DND-41 (cell line): Measurements from ENCODE around the gene TSPEAR.
"Not testable (repeated sequence)": the region's sequence is repeated elsewhere in the genome, so short reads cannot be mapped to it uniquely, and the experiment has no call there.

Source experiments
- ATAC-seq: fragments of 200-7000 bp; cut with Tn5 transposase; 3 replicates; pipeline ENCODE4 v1.9.1; 2021; ENCODE audit warnings: low read depth; ENCODE audit not compliant: insufficient read depth
- DNase-seq: peaks from one replicate; pipeline ENCODE4 v3.0.0-alpha.2; 2020
- H2AFZ ChIP-seq: 2 replicates; pipeline ENCODE4 v1.6.0; 2012; ENCODE audit warnings: low read depth, low read length
- H3K27ac ChIP-seq: 2 replicates; pipeline ENCODE4 v1.5.1; 2012; ENCODE audit warnings: low read length, inconsistent platforms
- H3K27me3 ChIP-seq: fragments of 200-600 bp; sonication (generic); 2 replicates; pipeline ENCODE4 v1.6.0; 2012; ENCODE audit warnings: low read length, mild to moderate bottlenecking, inconsistent platforms; ENCODE audit not compliant: insufficient read depth, poor library complexity
- H3K36me3 ChIP-seq: 2 replicates; pipeline ENCODE4 v1.5.1; 2012; ENCODE audit warnings: low read length, inconsistent platforms; ENCODE audit not compliant: insufficient read depth
- H3K4me1 ChIP-seq: 2 replicates; pipeline ENCODE4 v1.5.1; 2012; ENCODE audit warnings: mild to moderate bottlenecking, low read length; ENCODE audit not compliant: insufficient read depth
- H3K4me2 ChIP-seq: 2 replicates; pipeline ENCODE4 v1.6.0; 2012; ENCODE audit warnings: mild to moderate bottlenecking, moderate library complexity, low read length, inconsistent platforms; ENCODE audit not compliant: insufficient read depth
- H3K4me3 ChIP-seq, 2 experiments: fragments of 200-600 bp in 1 of 2; shearing (Covaris generic) in 1 of 2; 2 replicates each; pipeline ENCODE4 v1.5.1; 2012 to 2016; ENCODE audit warnings: inconsistent platforms in 2 of 2, low read length in 2 of 2, mild to moderate bottlenecking in 2 of 2, low read depth in 1 of 2, moderate library complexity in 1 of 2
- H3K79me2 ChIP-seq: 2 replicates; pipeline ENCODE4 v1.6.0; 2012; ENCODE audit warnings: low read length, inconsistent platforms; ENCODE audit not compliant: insufficient read depth
- H3K9ac ChIP-seq: 2 replicates; pipeline ENCODE4 v1.6.0; 2012; ENCODE audit warnings: low read depth, mild to moderate bottlenecking, inconsistent platforms, low read length, moderate library complexity
- H3K9me3 ChIP-seq: 2 replicates; pipeline ENCODE4 v1.5.1; 2012; ENCODE audit warnings: low read length, moderate library complexity, mild to moderate bottlenecking, inconsistent platforms; ENCODE audit not compliant: insufficient read depth, severe bottlenecking
- H4K20me1 ChIP-seq: 2 replicates; pipeline ENCODE4 v1.6.0; 2012; ENCODE audit warnings: low read length; ENCODE audit not compliant: insufficient read depth
- CTCF ChIP-seq: IDR thresholded peaks from 2 replicates; pipeline ENCODE4 v1.5.1; 2012; ENCODE audit warnings: borderline replicate concordance, low read length, moderate library complexity, mild to moderate bottlenecking; ENCODE audit not compliant: poor library complexity, severe bottlenecking; ENCODE audit errors: extremely low read depth
- EZH2 ChIP-seq: IDR thresholded peaks from 3 replicates; pipeline ENCODE4 v1.6.1; 2012; ENCODE audit warnings: borderline replicate concordance, low read depth, mild to moderate bottlenecking, moderate library complexity, low read length, inconsistent platforms; ENCODE audit not compliant: severe bottlenecking

TSPEAR gene

DNA sequence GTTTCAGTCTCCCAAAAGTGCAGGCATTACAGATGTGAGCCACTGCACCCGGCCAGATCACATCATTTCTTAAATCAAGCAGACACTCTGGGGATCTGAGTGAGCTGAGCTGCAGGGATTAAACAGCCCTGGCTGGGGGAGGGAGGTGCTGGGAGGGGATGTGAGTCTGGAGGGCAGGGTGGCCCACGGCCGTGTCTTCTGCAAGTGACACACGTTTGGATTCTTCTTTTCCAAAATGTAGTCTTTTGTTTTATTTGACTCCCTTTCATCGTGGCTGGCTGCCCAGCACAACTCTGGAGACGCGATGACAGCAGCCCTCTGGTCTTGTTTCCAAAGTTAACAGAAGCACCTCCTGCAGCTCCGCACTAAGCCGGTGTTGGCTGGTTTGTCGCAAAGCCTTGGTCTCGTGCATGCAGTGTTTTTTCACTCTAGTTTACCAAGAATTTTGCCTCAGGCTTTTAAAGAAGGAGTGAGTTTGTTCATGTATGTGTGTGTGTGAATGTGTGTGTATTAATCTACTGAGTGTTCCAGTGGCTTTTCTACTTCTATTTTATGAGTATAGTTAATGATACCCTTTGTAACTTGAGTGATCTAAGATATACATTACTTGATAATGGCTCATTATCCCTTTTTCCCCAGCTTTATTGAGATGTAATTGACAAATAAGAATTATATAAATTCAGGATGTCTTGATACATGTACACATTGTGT lies 128.1 kb downstream of the TSPEAR start:
- ATAC-seq (no peak), DNase-seq (no peak)
- Histone ChIP-seq H4K20me1 (no peaks in the 10 kb centered on the region), H3K9ac (no peak overlapping the region), H3K79me2 (no peaks in the 10 kb centered on the region), H3K4me3 (no peak overlapping the region), H3K27me3 (peaks cover 7% of the 10 kb centered on the region), H3K4me1 (no peaks in the 10 kb centered on the region), H3K36me3 (no peaks in the 10 kb centered on the region), H3K9me3 (peaks cover 9% of the 10 kb centered on the region), H2AFZ (no peak overlapping the region), H3K4me2 (no peak overlapping the region), H3K27ac (no peak overlapping the region)
- no peak for TF ChIP-seq CTCF
- no peak for TF ChIP-seq EZH2

DNA sequence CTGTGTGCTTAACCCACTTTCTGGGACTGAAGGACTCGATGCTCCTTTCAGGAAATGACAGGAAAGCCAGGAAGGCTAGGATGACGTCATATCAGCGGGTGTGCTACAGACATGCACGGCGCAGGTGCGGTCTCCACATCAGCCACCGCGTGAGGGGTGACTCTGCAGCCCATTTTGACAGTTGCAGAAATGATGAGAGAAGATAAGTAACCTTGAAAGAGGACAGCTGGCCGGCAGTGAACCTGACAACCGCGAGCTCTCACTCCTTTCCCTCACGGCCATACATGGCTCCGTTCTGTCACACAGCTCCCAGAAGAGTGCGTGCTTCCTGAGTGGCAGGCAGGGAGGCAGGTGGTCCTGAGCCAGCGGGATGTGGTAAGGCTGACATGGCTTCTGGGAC lies 129.3 kb downstream of the TSPEAR start:
- Histone ChIP-seq H3K9me3 (peaks cover 9% of the 10 kb centered on the region), H3K4me1 (no peaks in the 10 kb centered on the region), H3K4me3 (no peak overlapping the region), H3K4me2 (no peak overlapping the region), H3K27me3 (peaks cover 7% of the 10 kb centered on the region), H3K9ac (no peak overlapping the region), H3K27ac (no peak overlapping the region), H3K79me2 (no peaks in the 10 kb centered on the region), H2AFZ (no peak overlapping the region), H3K36me3 (no peaks in the 10 kb centered on the region), H4K20me1 (no peaks in the 10 kb centered on the region)
- TF ChIP-seq CTCF (no peak), EZH2 (no peak)
- DNase-seq (no peak), ATAC-seq (no peak)

DNA sequence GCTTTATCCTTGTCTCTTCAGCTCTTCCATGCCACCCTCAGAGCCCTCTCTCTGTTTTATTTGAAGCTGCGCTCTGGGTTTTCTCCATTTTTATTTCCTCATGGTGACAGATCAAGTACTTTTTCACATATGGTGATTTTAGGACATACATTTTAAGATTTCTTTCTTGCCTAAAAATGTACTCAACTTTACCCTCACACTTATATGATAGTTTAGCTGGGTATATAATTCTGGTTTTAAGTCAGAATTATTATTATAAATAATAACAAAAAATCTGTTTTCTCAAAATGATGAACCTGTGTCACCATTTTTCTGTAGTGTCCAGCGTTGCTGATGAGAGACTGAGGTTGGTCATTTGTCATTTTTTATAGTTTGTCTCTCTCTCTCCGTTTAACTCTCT lies 130.2 kb downstream of the TSPEAR start:
- no peaks in the 10 kb centered on the region for H3K4me1 ChIP-seq
- no peak overlapping the region for H3K9ac ChIP-seq
- no peaks in the 10 kb centered on the region for H4K20me1 ChIP-seq
- H3K9me3 ChIP-seq, result peaks cover 9% of the 10 kb centered on the region
- DNase-seq (no peak), ATAC-seq (no peak)
- H3K4me3 ChIP-seq, result no peak overlapping the region
- no peak overlapping the region for H3K27ac ChIP-seq
- H3K36me3 ChIP-seq, result no peaks in the 10 kb centered on the region
- H3K4me2 ChIP-seq, result no peak overlapping the region
- H3K27me3 ChIP-seq, result peaks cover 7% of the 10 kb centered on the region
- TF ChIP-seq EZH2 (no peak), CTCF (no peak)
- no peak overlapping the region for H2AFZ ChIP-seq
- H3K79me2 ChIP-seq, result no peaks in the 10 kb centered on the region

DNA sequence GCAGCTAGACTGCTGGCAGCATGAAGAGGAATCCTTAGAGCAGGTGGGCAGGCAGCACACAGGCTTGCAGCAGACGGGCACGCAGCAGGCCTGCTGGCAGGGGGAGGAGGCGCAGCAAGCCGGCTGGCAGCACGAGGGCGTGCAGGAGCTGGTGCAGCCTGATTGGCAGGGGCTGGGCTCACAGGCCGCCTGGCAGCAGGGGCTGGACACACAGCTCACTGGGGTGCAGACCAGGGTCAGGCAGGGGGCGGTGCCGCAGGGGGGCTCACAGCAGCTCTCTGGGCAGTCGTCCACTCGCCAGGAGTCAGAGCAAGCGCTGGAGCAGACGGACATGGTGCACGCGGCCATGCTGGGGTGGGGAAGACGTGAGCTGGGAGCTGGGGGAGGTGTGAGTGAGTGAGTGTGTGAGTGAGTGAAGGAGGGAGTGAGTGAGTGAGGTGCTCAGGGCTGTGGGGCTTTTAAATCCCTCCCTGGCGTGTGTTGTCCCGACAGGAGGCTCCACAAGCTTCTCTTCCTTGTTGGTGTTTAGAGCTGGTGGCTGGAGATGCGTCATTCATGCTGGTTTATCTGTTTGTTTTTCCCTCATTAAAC lies 131.0 kb downstream of the TSPEAR start, which contains the start of gene KRTAP10-5:
Gene KRTAP10-5 (minus strand): TSS at position 374 of the 591 bp plus-strand sequence. CDS start 26 bp downstream, at position 348.
- not testable (repeated sequence) for H3K36me3 ChIP-seq, H3K4me2 ChIP-seq, H3K27ac ChIP-seq, DNase-seq, H3K4me3 ChIP-seq, H3K79me2 ChIP-seq, H3K4me1 ChIP-seq, H3K9ac ChIP-seq, ATAC-seq, H3K27me3 ChIP-seq, H3K9me3 ChIP-seq, H4K20me1 ChIP-seq, H2AFZ ChIP-seq
